GM12891 (cell line): ENCODE data around the gene PROSER2.

Experiments used
- POLR2A ChIP-seq: IDR thresholded peaks from 2 replicates; pipeline ENCODE4 v1.6.1; 2011; ENCODE audit warnings: low read depth, low read length, control low read depth
- POLR2AphosphoS5 ChIP-seq: IDR thresholded peaks from 2 replicates; pipeline ENCODE4 v1.6.1; 2011; ENCODE audit warnings: low read depth, low read length, control low read depth
- POU2F2 ChIP-seq: IDR thresholded peaks from 2 replicates; pipeline ENCODE4 v1.6.1; 2011; ENCODE audit warnings: low read depth, mild to moderate bottlenecking, control low read depth, low read length, moderate library complexity
- SPI1 ChIP-seq: IDR thresholded peaks from 2 replicates; pipeline ENCODE4 v1.6.1; 2011; ENCODE audit warnings: low read depth, low read length, control low read depth
- TAF1 ChIP-seq: IDR thresholded peaks from 2 replicates; pipeline ENCODE4 v1.6.1; 2011; ENCODE audit warnings: low read depth, low read length, control low read depth

- no peak for TF ChIP-seq POLR2A
- no peak for TF ChIP-seq POLR2AphosphoS5
- TF ChIP-seq TAF1, result no peak
- no peak for TF ChIP-seq POU2F2
- no peak for TF ChIP-seq SPI1
Observed at GRCh38 chr10:11895108-11895466, 71.9 kb downstream of the PROSER2 start.
